Mucosa of gallbladder (tissue), 1 donor: ENCODE results near the gene GALNT9. TPM values are rescaled to one million over a fixed set of nuclear protein-coding genes. Genes with fewer than 3 reads are reported as not detected.
"Not testable (repeated sequence)": the region's sequence is repeated elsewhere in the genome, so short reads cannot be mapped to it uniquely, and the experiment has no call there.

Experiments
- DNase-seq: peaks from one replicate; pipeline ENCODE4 v3.0.0-alpha.2; 2020; ENCODE audit warnings: low spot score
- total RNA-seq: library from RNA; stranded (reverse); gene quantifications from one replicate; pipeline ENCODE4 v1.2.1, GENCODE V29; 2021
- donor health status: DM: no; HTN: no; CAD: no.

GALNT9 gene
- total RNA-seq, 1 donor from 2014 or later, result 0.12 TPM

DNA sequence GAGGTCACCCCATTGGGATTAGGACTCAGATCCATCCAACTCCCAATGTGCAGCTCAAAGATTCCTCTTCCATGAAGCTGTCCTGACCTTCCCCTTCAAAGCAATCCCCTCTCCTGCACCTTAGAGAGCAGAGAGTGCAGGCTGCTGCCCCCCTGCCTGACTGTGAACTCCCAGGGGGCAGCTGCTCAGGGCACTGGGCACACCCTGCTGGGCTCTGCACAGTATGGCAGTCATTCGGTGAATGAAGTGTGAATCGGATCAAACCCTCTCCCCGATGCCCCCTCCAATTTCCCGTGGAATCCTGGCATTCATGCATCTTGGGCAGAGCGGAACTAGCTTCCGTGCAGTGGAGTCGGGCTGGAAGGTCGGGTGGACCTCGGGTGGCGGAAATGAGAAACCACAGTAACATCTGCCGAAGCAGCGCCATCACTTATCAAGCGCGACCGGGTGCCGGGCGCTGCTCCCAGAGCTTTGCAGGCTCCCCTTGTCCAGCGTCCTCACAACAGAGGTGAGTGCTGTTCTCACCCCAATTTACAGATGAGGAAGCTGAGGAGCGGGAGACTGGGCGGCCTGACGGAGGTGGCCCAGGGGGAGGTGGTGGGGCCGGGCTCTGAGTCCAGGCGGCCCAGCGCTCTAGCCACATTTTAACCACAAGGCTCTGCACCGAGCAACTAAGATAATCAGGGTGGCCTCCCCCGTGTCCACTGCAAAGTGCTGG, 14.7 kb downstream of the GALNT9 start:
- DNase-seq, result no peak

DNA sequence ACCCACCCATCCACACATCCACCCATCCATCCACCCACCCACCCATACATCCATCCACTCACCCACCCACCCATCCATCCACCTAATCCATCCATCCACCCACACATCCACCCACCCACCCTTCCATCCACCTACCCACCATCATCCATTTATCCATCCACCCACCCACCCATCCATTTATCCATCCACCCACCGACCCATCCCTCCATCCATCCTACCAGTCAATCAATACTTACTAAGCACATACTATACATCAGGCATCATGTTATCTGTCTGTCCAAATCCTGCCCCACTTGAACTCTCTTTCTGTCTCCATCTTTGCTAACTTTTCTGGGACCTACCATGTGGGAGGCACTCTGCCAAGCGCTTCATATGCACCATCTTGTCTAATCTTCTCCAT, 15.4 kb downstream of the GALNT9 start:
- no peak for DNase-seq

DNA sequence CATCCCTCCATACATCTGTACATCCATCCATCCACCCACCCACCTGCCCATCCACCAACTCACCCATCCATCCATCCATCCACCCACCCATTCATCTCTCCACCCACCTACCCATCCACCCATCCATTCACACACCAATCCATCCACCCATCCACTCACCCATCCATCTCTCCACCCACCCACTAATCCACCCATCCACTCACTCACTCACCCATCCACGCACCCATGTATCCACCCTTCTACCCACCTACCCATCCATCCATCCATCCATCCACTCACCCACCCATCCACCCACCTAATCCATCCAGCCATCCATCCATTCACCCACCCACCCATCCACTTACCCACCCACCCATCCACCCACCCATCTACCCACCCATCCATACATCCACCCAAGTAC, 16.2 kb downstream of the GALNT9 start:
- no peak for DNase-seq

GRCh38 chr12:132312516-132312915, 16.9 kb downstream of the GALNT9 start:
- no peak for DNase-seq

GRCh38 chr12:132311201-132311915, 18.0 kb downstream of the GALNT9 start:
- DNase-seq, result no peak

DNA sequence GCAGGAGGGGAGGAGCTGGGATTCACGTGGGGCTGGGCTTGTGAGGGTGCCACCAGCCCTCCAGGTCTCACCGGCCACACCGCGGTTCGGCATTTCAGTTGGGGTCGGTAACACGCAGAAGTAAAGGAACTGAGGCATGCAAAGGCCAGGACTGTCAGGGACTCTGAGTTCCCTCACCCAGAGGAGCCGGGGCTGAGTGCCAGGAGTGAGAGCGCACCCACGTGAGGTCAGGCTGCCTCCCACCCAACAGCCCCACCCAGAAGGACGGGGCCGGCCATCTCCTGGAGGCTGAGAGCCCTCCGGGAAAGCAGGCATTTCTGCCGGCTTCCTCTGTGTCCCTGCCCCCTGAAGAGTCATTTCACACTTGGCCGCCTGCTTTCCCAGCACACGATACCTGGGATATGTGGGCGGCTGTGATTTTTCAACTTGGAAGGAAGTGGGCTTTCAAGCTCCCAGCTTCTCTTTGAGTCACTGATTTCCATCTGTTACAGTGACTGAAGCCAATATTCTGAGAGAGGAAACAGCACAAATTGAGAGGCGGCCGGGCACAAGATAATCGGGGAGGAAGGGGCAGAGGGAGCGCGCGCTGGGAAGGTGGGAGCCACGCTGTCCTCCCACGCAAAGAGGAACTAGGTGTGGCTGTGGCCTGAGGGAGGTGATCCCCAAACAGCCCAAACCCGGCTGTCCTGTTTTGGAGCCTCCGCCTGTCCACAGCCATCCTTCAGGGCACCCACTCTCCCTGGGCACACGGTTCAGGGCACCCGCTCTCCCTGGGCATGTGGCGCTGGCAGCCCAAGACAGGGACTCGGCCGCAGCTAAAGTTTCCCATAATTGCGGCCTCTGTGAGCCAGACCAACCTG, 19.0 kb downstream of the GALNT9 start:
- DNase-seq, result no peak

GRCh38 chr12:132309596-132310086, 19.7 kb downstream of the GALNT9 start:
- no peak for DNase-seq

DNA sequence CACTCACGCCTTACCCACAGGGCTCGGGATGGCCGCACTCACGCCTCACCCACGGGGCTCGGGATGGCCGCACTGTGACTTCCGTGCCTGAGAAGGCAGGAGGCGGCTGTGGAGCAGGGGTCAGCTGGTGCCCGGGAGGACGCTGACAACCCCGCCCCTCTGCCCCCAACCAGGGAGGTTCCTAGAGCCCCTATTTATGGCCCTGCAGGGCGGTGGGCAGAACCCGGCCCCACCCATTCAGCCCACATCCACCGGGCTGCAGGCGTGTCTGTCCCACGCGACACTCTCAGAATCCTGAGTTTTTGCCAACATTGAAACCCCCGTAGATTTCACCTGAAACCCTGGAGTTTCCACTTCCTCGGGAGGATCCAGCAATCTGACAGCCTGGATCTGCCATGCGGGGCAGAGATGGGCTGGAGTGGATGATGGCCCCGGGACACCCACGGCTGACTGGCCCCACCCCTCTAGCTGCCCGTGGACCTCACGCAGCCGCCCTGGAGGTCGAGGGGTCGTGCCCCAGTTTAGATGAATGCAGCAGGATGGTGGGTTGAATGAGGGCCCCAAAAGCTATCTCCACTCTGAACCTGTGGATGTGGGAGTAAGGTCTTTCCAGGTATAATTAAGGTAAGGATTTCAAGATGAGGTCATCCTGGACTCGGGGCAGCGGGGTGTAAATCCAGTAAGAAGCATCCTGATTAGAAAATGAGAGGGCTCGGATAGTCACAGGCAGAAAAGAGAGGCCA, 20.4 kb downstream of the GALNT9 start:
- no peak for DNase-seq

- no peak for DNase-seq
These were observed 21.2 kb downstream of the GALNT9 start for GRCh38 chr12:132307976-132308852.

- DNase-seq, result no peak
These were observed 22.6 kb downstream of the GALNT9 start for GRCh38 chr12:132306885-132307191.

- DNase-seq, result no peak
These were observed 23.2 kb downstream of the GALNT9 start for GRCh38 chr12:132305991-132306884.

DNA sequence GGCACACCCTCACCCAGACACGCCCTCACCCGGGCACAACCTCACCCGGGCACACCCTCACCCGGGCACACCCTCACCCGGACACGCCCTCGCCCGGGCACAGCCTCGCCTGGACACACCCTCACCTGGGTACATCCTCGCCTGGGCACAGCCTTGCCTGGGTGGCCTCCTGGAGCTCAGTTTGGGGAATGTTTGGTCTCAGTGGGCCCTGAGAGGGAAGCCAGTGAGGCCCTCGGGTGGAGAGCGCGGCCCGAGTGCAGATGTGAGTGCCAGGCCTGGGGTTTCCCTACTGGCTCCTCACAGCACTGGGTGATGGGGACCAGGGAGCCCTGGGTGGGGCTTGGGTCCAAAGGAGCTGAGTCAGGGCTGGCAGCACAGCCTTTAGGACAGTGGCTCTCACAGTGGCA, 23.8 kb downstream of the GALNT9 start:
- no peak for DNase-seq

GRCh38 chr12:132304866-132305265, 24.5 kb downstream of the GALNT9 start:
- not testable (repeated sequence) for DNase-seq

- not testable (repeated sequence) for DNase-seq
These were observed 25.5 kb downstream of the GALNT9 start for GRCh38 chr12:132303853-132304373.

DNA sequence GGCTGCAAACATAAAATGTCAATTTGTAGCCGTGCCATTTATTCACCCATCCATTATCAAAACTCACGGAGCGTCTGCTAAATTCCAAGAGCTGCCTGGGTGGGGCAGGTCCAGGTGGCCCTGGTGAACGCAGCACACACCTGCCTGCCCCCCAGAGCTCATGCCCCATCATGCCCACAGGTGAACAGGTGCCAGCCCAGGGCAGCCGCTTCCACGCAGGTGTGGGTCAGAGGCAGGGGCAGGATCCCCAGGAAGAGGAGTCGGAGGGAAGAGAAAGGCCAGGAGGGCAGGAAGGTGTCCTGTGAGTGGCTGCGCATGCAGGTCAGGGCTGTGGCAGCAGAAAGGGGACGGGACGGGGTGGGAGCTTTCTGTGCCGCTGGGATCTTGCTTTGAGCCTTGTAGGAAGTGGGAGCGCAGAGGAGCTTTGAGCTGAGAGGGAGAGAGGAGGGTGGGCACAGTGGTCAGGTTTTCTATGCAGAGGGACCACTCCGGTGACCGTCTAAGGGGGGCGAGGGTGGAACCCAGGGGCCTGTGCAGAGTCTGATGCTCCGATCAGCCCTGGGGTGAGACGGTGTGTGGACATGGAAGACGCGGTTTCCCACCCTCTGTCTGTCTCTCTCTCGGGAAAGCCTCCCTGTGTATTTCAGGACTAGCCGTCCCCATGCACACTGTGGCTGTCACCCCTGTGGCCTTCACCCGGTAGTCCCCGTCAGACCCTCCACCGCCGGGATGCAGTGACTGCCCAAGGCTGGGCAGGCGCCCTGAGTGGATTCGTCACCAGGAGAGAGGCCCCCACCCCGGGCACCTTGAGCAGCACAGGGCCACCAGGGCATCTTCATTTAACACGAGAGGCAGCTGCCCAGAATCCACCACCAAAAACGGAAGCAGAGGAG, 26.7 kb downstream of the GALNT9 start:
- DNase-seq, result no peak

DNA sequence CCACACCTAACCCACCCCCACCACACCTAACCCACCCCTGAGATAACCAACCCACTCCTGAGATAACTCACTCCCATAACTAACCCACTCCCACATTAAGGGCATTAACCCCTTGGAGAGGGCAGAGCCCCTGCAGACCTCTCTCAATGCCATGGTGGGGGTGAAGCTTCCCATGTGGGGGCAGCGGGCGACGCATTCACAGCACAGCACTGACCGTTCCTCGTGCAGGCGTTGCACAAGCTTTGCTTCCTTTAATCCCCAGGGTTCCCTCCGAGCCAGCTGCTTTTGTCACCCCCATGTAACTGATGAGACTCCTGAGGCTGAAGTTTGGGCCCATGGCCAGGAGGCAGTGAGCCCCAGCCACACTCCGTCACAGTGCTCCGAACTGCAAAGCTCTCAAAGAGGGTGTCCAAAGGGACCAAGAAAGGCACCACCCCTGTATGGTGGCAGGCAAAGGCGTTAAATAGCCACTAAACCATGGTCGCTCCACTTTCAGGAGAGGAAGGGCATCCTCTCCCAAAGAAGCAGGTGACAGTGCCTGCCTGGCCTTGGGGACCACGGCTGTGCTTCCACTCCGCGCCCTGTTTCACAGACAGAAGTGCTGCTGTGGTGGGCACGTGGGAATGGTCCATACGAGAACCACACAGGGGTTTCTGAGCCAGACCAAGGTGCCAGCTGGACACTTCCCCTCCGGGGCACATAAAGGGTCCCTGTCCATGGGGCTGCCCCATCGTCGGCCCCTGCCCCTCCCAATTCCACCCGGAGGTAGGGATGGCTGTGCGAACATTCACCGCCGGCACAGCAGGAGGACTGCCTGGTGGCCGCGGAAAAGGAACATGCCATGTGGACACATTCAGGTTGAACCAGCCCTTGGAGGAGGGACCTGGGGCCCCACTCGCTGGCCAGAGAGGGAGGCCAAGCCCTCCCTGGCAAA, 28.3 kb downstream of the GALNT9 start:
- DNase-seq, result no peak

DNA sequence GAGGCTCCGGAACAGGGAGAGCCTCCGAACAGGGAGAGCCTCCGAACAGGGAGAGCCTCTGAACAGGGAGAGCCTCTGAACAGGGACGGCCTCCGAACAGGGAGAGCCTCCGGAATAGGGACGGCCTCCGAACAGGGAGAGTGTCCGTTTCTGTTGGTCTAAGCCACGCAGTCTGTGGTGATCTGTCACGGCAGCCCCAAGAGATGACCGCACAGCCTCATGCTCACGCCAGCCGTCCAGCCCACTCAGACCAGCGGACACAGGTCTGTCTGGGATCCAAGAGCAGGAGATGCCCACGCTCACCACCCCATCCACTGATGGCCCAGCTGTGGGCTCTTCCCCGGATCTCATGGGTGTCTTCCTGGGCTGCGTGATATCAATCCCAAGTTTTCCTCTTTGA, 33.3 kb downstream of the GALNT9 start:
- DNase-seq, result no peak
